OCI-LY7 (cell line): ENCODE measurements around the gene IDI2.

Experiments
- EZH2phosphoT487 ChIP-seq: fragments of 200-600 bp; sonication (generic); IDR thresholded peaks from 2 replicates; pipeline ENCODE4 v1.6.1; 2018; ENCODE audit warnings: low read depth, borderline replicate concordance, mild to moderate bottlenecking, mixed run types, antibody characterized with exemption, low read length, moderate library complexity, mixed read lengths
- TF ChIP-seq, protein P1 (sequence below): fragments of 200-600 bp; sonication (generic); conservative IDR thresholded peaks from 2 replicates; pipeline ENCODE4 v1.5.1; 2014; ENCODE audit warnings: mild to moderate bottlenecking, antibody characterized with exemption, low read length, moderate library complexity, mixed read lengths

DNA sequence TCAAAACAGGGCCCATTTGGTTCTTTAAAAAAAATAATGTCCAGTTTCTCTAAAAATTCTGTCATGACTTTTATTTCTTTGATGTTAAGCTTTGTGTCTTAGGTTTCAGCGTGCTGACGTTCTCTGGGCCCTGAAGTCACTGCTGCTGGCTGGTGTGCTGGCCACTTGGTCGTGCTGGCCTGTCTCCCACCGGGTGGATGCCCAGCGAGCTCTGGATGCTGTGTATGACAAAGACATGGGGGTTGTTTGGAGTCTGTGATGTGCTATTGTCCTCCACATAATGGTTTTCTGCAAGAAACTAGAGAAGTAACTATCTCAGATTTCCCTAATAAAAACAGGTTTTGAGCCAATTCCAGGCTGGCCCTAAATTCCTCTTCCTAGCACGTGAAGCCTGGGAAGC lies 9.5 kb upstream of the IDI2 start:
- TF ChIP-seq, protein P1, sequence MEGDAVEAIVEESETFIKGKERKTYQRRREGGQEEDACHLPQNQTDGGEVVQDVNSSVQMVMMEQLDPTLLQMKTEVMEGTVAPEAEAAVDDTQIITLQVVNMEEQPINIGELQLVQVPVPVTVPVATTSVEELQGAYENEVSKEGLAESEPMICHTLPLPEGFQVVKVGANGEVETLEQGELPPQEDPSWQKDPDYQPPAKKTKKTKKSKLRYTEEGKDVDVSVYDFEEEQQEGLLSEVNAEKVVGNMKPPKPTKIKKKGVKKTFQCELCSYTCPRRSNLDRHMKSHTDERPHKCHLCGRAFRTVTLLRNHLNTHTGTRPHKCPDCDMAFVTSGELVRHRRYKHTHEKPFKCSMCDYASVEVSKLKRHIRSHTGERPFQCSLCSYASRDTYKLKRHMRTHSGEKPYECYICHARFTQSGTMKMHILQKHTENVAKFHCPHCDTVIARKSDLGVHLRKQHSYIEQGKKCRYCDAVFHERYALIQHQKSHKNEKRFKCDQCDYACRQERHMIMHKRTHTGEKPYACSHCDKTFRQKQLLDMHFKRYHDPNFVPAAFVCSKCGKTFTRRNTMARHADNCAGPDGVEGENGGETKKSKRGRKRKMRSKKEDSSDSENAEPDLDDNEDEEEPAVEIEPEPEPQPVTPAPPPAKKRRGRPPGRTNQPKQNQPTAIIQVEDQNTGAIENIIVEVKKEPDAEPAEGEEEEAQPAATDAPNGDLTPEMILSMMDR, result no peak
- TF ChIP-seq EZH2phosphoT487, result no peak
